ENCODE results near the gene PHLDB3.

The PHLDB3 gene

GRCh38 chr19:43498233-43498842, 6.2 kb downstream of the PHLDB3 start:
- Mint-ChIP-seq H3K9me3 (no peaks in the 10 kb centered on the region), H3K27ac (peak overlapping the region; percentile 8), H3K27me3 (ENCODE audit: low read depth) (no peaks in the 10 kb centered on the region), H3K4me1 (ENCODE audit: low read depth) (peaks cover 10% of the 10 kb centered on the region), H3K36me3 (ENCODE audit: low read depth) (peaks cover 12% of the 10 kb centered on the region), H3K4me3 (no peak overlapping the region)
- DNase-seq (ENCODE audit: low spot score), result no peak

DNA sequence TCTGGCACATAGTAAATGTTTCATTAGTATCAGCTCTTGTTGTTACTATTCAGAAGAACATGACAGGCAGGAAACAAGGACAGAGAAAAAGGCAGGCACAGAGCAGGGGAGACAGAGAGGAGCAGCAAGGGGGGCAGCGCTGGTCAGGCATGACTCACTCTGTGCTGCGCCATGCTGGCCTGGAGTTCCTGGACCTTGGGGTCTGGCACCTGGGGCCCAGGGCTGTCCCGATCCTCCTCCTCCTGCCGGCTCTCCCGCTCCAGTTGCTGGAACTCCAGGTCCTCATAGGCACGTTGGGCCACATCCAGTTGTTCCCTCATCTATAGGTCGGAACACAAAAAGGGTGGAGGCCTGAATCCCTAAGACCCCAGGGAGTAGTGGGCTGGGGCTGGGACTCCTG, 7.6 kb downstream of the PHLDB3 start:
- no peak overlapping the region for H3K27ac Mint-ChIP-seq
- H3K4me3 Mint-ChIP-seq, result no peak overlapping the region

DNA sequence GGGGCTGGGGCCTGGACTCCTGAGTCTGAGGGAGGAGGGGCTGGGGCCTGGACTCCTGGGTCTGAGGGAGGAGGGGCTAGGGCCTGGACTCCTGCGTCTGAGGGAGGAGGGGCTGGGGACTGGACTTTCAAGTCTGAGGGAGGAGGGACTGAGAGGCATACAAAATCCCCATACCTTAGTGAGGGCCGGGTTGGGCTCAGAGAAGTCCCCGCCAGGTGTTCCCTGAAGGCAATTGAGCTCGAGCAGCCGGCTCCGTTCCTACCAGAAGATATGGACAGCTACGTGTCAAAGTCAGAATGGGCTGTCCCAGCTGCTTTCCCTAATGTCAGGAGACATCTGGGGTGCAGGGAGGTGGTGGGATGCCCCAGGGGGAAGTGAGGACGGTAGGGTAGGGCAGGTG, 9.5 kb downstream of the PHLDB3 start:
- H3K27me3 Mint-ChIP-seq (ENCODE audit: low read depth), result no peaks in the 10 kb centered on the region
- no peaks in the 10 kb centered on the region for H3K4me1 Mint-ChIP-seq (ENCODE audit: low read depth)
- peaks cover 9% of the 10 kb centered on the region for H3K36me3 Mint-ChIP-seq (ENCODE audit: low read depth)
- no peak overlapping the region for H3K4me3 Mint-ChIP-seq
- no peak for DNase-seq (ENCODE audit: low spot score)
- no peak overlapping the region for H3K27ac Mint-ChIP-seq
- no peaks in the 10 kb centered on the region for H3K9me3 Mint-ChIP-seq

More for the DNA sequence above, 7.6 kb downstream of the PHLDB3 start:
- Mint-ChIP-seq H3K9me3 (no peaks in the 10 kb centered on the region), H3K27me3 (ENCODE audit: low read depth) (no peaks in the 10 kb centered on the region), H3K4me1 (ENCODE audit: low read depth) (peaks cover 2% of the 10 kb centered on the region), H3K36me3 (ENCODE audit: low read depth) (peaks cover 11% of the 10 kb centered on the region)
- no peak for DNase-seq (ENCODE audit: low spot score)

DNA sequence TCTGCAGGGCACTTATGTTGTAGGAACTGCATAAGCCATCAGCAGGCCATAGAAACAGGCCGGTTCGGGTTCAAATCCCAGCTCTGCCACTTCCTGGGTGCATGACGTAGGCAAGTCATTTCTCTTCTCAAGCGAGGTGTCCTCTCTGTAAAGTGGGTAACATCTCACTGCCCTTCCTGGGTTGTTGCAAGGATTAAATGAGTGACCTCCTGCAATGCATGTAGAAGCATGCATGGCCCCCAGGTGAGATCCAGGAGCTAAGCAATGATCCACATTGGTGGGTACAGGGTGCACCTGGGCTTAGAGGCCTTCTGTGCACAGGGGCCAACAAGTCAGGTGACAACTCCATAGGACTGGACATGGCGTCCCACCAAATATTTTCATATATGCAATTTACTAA, 13.8 kb downstream of the PHLDB3 start:
- H3K4me1 Mint-ChIP-seq (ENCODE audit: low read depth), result no peaks in the 10 kb centered on the region
- no peak for DNase-seq (ENCODE audit: low spot score)
- H3K36me3 Mint-ChIP-seq (ENCODE audit: low read depth), result peaks cover 2% of the 10 kb centered on the region
- H3K27me3 Mint-ChIP-seq (ENCODE audit: low read depth), result no peaks in the 10 kb centered on the region
- H3K9me3 Mint-ChIP-seq, result no peaks in the 10 kb centered on the region
- no peak overlapping the region for H3K4me3 Mint-ChIP-seq
- H3K27ac Mint-ChIP-seq, result no peak overlapping the region

DNA sequence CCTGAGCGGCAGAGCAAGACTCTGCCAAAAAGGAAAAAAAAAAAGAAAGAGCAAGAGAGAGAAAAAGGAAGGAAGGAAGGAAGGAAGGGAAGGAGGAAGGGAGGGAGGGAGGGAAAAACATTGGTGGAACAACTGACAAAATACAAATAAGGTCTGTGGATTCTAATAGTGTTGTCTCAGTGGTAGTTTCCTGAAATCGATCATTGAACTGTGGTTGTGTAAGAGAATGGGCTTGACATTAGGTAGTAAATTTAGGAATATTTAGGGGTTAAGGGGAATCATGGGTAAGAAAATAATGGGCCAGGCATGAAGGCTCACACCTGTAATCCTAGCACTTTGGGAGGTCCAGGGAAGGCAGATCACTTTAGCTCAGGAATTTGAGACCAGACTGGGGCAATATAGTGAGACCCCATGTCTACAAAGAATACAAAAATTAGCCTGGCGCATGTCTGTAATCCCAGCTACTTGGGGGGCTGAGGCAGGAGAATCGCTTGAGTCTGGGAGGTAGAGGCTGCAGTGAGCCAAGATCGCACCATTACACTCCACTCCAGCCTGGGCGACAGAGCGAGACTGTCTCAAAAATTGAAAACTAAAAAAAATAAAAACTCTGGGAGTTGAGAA, 14.5 kb downstream of the PHLDB3 start:
- Mint-ChIP-seq H3K4me1 (ENCODE audit: low read depth) (no peaks in the 10 kb centered on the region), H3K27ac (no peak overlapping the region), H3K9me3 (no peaks in the 10 kb centered on the region), H3K4me3 (no peak overlapping the region), H3K36me3 (ENCODE audit: low read depth) (no peaks in the 10 kb centered on the region), H3K27me3 (ENCODE audit: low read depth) (no peaks in the 10 kb centered on the region)
- no peak for DNase-seq (ENCODE audit: low spot score)

GRCh38 chr19:43489310-43489709, 15.2 kb downstream of the PHLDB3 start:
- Mint-ChIP-seq H3K4me3 (no peak overlapping the region), H3K27me3 (ENCODE audit: low read depth) (no peaks in the 10 kb centered on the region), H3K27ac (no peak overlapping the region), H3K9me3 (no peaks in the 10 kb centered on the region), H3K36me3 (ENCODE audit: low read depth) (no peaks in the 10 kb centered on the region), H3K4me1 (ENCODE audit: low read depth) (no peaks in the 10 kb centered on the region)
- no peak for DNase-seq (ENCODE audit: low spot score)

DNA sequence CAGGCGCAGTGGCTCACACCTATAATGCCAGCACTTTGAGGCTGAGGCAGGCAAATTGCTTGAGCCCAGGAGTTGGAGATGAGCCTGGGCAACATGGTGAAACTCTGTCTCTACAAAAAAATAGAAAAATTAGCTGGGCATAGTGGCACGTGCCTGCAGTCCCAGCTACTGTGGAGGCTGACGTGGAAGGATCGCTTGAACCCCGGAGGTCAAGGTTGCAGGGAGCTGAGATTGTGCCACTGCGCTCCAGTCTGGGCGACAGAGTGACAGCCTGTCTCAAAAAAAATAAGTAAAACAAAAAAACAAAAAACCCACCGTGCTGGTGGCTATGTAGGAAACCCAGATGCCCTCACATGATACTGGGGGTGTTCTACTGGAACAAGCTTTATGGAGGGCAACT, 16.4 kb downstream of the PHLDB3 start:
- Mint-ChIP-seq H3K4me1 (ENCODE audit: low read depth) (no peaks in the 10 kb centered on the region), H3K36me3 (ENCODE audit: low read depth) (no peaks in the 10 kb centered on the region), H3K27me3 (ENCODE audit: low read depth) (no peaks in the 10 kb centered on the region), H3K4me3 (no peak overlapping the region), H3K27ac (no peak overlapping the region), H3K9me3 (no peaks in the 10 kb centered on the region)
- DNase-seq (ENCODE audit: low spot score), result no peak

GRCh38 chr19:43486412-43486811, 18.1 kb downstream of the PHLDB3 start:
- Mint-ChIP-seq H3K4me3 (no peak overlapping the region), H3K4me1 (ENCODE audit: low read depth) (no peaks in the 10 kb centered on the region), H3K27ac (no peak overlapping the region), H3K27me3 (ENCODE audit: low read depth) (no peaks in the 10 kb centered on the region), H3K36me3 (ENCODE audit: low read depth) (no peaks in the 10 kb centered on the region), H3K9me3 (no peaks in the 10 kb centered on the region)
- no peak for DNase-seq (ENCODE audit: low spot score)

GRCh38 chr19:43485951-43486350, 18.6 kb downstream of the PHLDB3 start:
- no peak for DNase-seq (ENCODE audit: low spot score)
- H3K36me3 Mint-ChIP-seq (ENCODE audit: low read depth), result no peaks in the 10 kb centered on the region
- H3K27ac Mint-ChIP-seq, result no peak overlapping the region
- H3K27me3 Mint-ChIP-seq (ENCODE audit: low read depth), result no peaks in the 10 kb centered on the region
- no peaks in the 10 kb centered on the region for H3K4me1 Mint-ChIP-seq (ENCODE audit: low read depth)
- no peak overlapping the region for H3K4me3 Mint-ChIP-seq
- H3K9me3 Mint-ChIP-seq, result no peaks in the 10 kb centered on the region

GRCh38 chr19:43483281-43483680, 21.3 kb downstream of the PHLDB3 start:
- no peak for DNase-seq (ENCODE audit: low spot score)
- Mint-ChIP-seq H3K4me1 (ENCODE audit: low read depth) (no peaks in the 10 kb centered on the region), H3K4me3 (no peak overlapping the region), H3K27me3 (ENCODE audit: low read depth) (no peaks in the 10 kb centered on the region), H3K27ac (no peak overlapping the region), H3K9me3 (no peaks in the 10 kb centered on the region), H3K36me3 (ENCODE audit: low read depth) (no peaks in the 10 kb centered on the region)

GRCh38 chr19:43482193-43482592, 22.4 kb downstream of the PHLDB3 start:
- no peaks in the 10 kb centered on the region for H3K36me3 Mint-ChIP-seq (ENCODE audit: low read depth)
- no peaks in the 10 kb centered on the region for H3K27me3 Mint-ChIP-seq (ENCODE audit: low read depth)
- H3K4me3 Mint-ChIP-seq, result no peak overlapping the region
- no peaks in the 10 kb centered on the region for H3K9me3 Mint-ChIP-seq
- no peak for DNase-seq (ENCODE audit: low spot score)
- no peaks in the 10 kb centered on the region for H3K4me1 Mint-ChIP-seq (ENCODE audit: low read depth)
- no peak overlapping the region for H3K27ac Mint-ChIP-seq

DNA sequence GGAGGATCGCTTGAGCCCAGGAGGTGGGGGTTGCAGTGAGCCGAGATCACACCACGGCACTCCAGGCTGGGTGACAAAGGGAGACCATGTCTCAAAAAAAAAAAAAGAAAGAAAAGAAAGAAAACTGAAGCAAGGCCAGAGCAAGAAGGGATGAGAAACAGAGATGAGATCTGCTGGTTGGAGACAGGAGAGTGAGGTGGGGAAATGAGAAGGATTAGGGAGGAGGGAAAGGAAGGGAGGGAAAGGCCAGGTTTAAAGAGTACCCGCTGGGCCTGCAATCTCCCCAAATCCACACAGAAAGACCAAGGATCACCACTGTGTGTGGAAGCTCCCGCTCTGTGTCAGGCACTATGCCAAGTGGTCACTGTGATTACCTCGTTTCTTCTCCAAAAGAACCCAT, 22.8 kb downstream of the PHLDB3 start:
- no peak for DNase-seq (ENCODE audit: low spot score)
- Mint-ChIP-seq H3K9me3 (no peaks in the 10 kb centered on the region), H3K4me3 (no peak overlapping the region), H3K27ac (no peak overlapping the region), H3K27me3 (ENCODE audit: low read depth) (no peaks in the 10 kb centered on the region), H3K36me3 (ENCODE audit: low read depth) (peaks cover 3% of the 10 kb centered on the region), H3K4me1 (ENCODE audit: low read depth) (no peaks in the 10 kb centered on the region)

DNA sequence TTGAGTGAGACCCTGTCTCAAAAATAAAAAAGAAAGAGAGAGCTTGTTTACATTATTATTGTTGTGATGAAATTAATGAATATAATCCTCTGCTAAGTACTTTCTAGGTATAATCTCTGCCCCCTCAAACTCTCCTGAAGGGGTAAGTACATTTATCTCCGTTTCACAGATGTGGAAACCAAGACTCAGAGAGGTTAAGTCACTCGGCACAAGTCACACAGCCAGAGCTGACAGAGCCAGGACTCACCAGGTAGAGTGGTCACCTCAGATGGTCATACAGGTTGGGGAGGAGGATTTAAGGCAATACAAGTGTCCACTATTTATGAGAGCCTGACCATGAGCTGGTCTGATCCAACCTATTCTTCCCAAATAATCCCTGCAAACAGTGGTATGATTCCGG, 24.0 kb downstream of the PHLDB3 start:
- H3K36me3 Mint-ChIP-seq (ENCODE audit: low read depth), result peaks cover 3% of the 10 kb centered on the region
- DNase-seq (ENCODE audit: low spot score), result no peak
- no peaks in the 10 kb centered on the region for H3K9me3 Mint-ChIP-seq
- H3K27me3 Mint-ChIP-seq (ENCODE audit: low read depth), result no peaks in the 10 kb centered on the region
- H3K4me3 Mint-ChIP-seq, result no peak overlapping the region
- no peak overlapping the region for H3K27ac Mint-ChIP-seq
- H3K4me1 Mint-ChIP-seq (ENCODE audit: low read depth), result peaks cover under 1% of the 10 kb centered on the region

- peaks cover 6% of the 10 kb centered on the region for H3K36me3 Mint-ChIP-seq (ENCODE audit: low read depth)
- H3K4me3 Mint-ChIP-seq, result no peak overlapping the region
- no peaks in the 10 kb centered on the region for H3K9me3 Mint-ChIP-seq
- H3K27ac Mint-ChIP-seq, result no peak overlapping the region
- peaks cover 4% of the 10 kb centered on the region for H3K4me1 Mint-ChIP-seq (ENCODE audit: low read depth)
- H3K27me3 Mint-ChIP-seq (ENCODE audit: low read depth), result no peaks in the 10 kb centered on the region
- no peak for DNase-seq (ENCODE audit: low spot score)
These were observed 24.5 kb downstream of the PHLDB3 start for GRCh38 chr19:43479961-43480561.

- H3K27me3 Mint-ChIP-seq (ENCODE audit: low read depth), result no peaks in the 10 kb centered on the region
- peaks cover 8% of the 10 kb centered on the region for H3K4me1 Mint-ChIP-seq (ENCODE audit: low read depth)
- no peaks in the 10 kb centered on the region for H3K9me3 Mint-ChIP-seq
- H3K4me3 Mint-ChIP-seq, result no peak overlapping the region
- no peak overlapping the region for H3K27ac Mint-ChIP-seq
- no peak for DNase-seq (ENCODE audit: low spot score)
- peaks cover 6% of the 10 kb centered on the region for H3K36me3 Mint-ChIP-seq (ENCODE audit: low read depth)
These were observed 25.3 kb downstream of the PHLDB3 start for GRCh38 chr19:43479226-43479625.

All from T-helper 2 cell treated with Interferon-gamma antibody and Interleukin-4, amounts not matched to agents 5 μg/mL and 100 μg/mL, for 36 hours (primary cell).